Measurements from ENCODE around the gene GRM2. TPM values are rescaled to one million over a fixed set of nuclear protein-coding genes. Genes with fewer than 3 reads are reported as not detected.
"Not testable (repeated sequence)": the region's sequence is repeated elsewhere in the genome, so short reads cannot be mapped to it uniquely, and the experiment has no call there.

The GRM2 gene
- total RNA-seq, 5 donors from 2014 or later (not counting 1 experiment from before 2014, with no cell fraction given) = 1.5 to 6.9 (median 2.2) TPM

DNA sequence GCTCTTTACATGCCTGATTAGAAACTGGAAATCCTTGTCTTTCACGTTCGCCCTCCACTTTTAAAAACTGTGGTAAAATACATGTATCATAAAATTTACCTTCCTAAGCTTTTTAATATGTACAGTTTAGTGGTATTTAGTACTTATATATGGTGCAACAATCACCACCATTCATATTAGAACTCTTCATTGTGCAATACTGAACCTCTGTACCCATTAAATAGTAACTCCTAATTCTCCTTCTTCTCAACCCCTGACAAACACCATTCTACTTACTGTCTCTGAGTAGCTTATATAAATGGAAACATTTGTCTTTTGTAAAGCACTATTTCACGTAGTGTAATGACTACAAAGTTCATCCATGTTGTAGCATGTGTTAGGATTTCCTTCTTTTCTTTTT, 28.2 kb downstream of the GRM2 start:
- H3K4me3 Mint-ChIP-seq = no peak overlapping the region
- peaks cover 5 to 29% of the 10 kb centered on the region in 2 donors for H3K27me3 Mint-ChIP-seq
- DNase-seq = no peak
- no peaks in the 10 kb centered on the region for H3K9me3 Mint-ChIP-seq
- H3K27ac ChIP-seq (ENCODE audit: low read length) = no peak overlapping the region
- no peaks in the 10 kb centered on the region for H3K9me3 ChIP-seq
- H3K4me1 Mint-ChIP-seq = peaks cover 7 to 16% (median 10%) of the 10 kb centered on the region in 3 donors
- WGBS (ENCODE audit: insufficient coverage) = no CpG with 5 or more reads among the region's 3 CpGs
- H3K27ac Mint-ChIP-seq = no peak overlapping the region
- ChIA-PET POLR2A (interaction anchor here in 1 of 2 donors (0.7 kb wide), 1 partner anchor 92 kb away, joined by 3 read pairs; no protein-coding TSS in a partner anchor), CTCF (interaction anchor here in 1 of 2 donors (0.7 kb wide), 1 partner anchor 754 kb away, joined by 3 read pairs; no protein-coding TSS in a partner anchor)
- peaks cover 0 to 4% of the 10 kb centered on the region in 2 experiments for H3K4me1 ChIP-seq (ENCODE audit: control insufficient read depth in 1 of 2, extremely low read depth in 1 of 2, insufficient read depth in 2 of 2, low read length in 2 of 2)
- H3K36me3 Mint-ChIP-seq = no peaks in the 10 kb centered on the region
- H3K27me3 ChIP-seq (replicated peaks in 1 of 2; ENCODE audit: control insufficient read depth in 2 of 2, extremely low read depth in 1 of 2, insufficient read depth in 2 of 2, low read length in 1 of 2) = peaks cover 0 to 6% of the 10 kb centered on the region in 2 experiments
- H3K36me3 ChIP-seq (ENCODE audit: control insufficient read depth in 2 of 2, extremely low read depth in 1 of 2, insufficient read depth in 1 of 2, low read length in 1 of 2) = no peaks in the 10 kb centered on the region
- no peak for ATAC-seq (replicated peaks in 1 of 4)
- no peak overlapping the region for H3K4me3 ChIP-seq (ENCODE audit: control insufficient read depth in 1 of 2, extremely low read depth in 1 of 2, low read length in 1 of 2)

DNA sequence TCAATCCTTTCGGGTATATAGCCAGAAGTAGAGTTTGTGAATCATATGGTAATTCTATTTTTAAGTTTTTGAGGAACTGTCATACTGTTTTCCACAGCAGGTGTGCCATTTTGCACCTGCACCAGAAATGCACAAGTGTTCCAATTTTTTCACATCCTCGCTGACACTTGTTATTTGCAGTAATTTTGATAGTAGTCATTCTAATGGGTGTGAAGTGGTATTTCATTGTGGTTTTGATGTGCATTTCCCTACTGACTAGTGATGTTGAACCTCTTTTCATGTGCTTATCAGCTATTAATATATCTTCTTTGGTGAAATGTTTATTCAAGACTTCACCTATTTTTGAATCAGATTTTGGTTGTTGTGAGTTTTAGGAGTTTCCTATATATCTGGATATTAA, 29.1 kb downstream of the GRM2 start:
- WGBS (ENCODE audit: insufficient coverage) = no CpG with 5 or more reads among the region's 2 CpGs
- Histone ChIP-seq H3K36me3 (ENCODE audit: control insufficient read depth in 2 of 2, extremely low read depth in 1 of 2, insufficient read depth in 1 of 2, low read length in 1 of 2) (no peaks in the 10 kb centered on the region), H3K4me3 (ENCODE audit: control insufficient read depth in 1 of 2, extremely low read depth in 1 of 2, low read length in 1 of 2) (no peak overlapping the region), H3K4me1 (ENCODE audit: control insufficient read depth in 1 of 2, extremely low read depth in 1 of 2, insufficient read depth in 2 of 2, low read length in 2 of 2) (peaks cover 0 to 4% of the 10 kb centered on the region in 2 experiments), H3K9me3 (no peaks in the 10 kb centered on the region), H3K27ac (ENCODE audit: low read length) (no peak overlapping the region), H3K27me3 (replicated peaks in 1 of 2; ENCODE audit: control insufficient read depth in 2 of 2, extremely low read depth in 1 of 2, insufficient read depth in 2 of 2, low read length in 1 of 2) (peaks cover 0 to 6% of the 10 kb centered on the region in 2 experiments)
- Mint-ChIP-seq H3K9me3 (no peaks in the 10 kb centered on the region), H3K4me1 (peaks cover 7 to 16% (median 10%) of the 10 kb centered on the region in 3 donors), H3K36me3 (no peaks in the 10 kb centered on the region), H3K27ac (no peak overlapping the region), H3K4me3 (no peak overlapping the region), H3K27me3 (peaks cover 9 to 29% of the 10 kb centered on the region in 2 donors)
- ChIA-PET POLR2A (interaction anchor here in 1 of 2 donors (0.7 kb wide), 1 partner anchor 93 kb away, joined by 3 read pairs; no protein-coding TSS in a partner anchor), CTCF (no interaction called here)
- DNase-seq = no peak
- no peak for ATAC-seq (replicated peaks in 1 of 4)

DNA sequence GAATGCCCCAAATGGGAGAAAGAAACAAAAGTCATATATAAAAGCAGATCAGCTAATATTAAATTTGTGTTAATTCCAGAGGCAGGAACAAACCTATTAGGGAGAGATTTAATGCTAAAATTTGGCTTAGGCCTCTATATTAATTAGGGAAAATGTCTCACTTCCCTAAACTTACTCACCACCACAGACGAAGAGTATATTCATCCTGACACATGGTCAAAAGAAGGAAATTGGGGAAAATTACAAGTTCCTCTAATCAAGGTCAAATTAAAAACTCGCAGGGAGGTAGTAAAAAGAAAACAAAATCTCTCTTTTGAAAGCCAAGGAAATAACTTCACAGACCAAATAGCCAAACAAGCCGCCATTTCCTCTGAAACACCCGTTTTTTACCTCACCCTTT, 32.2 kb downstream of the GRM2 start:
- DNase-seq = no peak
- POLR2A ChIA-PET = no interaction called here
- H3K27me3 Mint-ChIP-seq = peaks cover 9 to 31% of the 10 kb centered on the region in 2 donors
- no peak overlapping the region for H3K4me3 ChIP-seq (ENCODE audit: control insufficient read depth in 1 of 2, extremely low read depth in 1 of 2, low read length in 1 of 2)
- no CpG with 5 or more reads among the region's 4 CpGs for WGBS (ENCODE audit: insufficient coverage)
- H3K4me1 Mint-ChIP-seq = peaks cover 7 to 15% (median 10%) of the 10 kb centered on the region in 3 donors
- H3K36me3 Mint-ChIP-seq = no peaks in the 10 kb centered on the region
- no peak overlapping the region for H3K27ac Mint-ChIP-seq
- no peaks in the 10 kb centered on the region for H3K9me3 Mint-ChIP-seq
- H3K27ac ChIP-seq (ENCODE audit: low read length) = no peak overlapping the region
- H3K9me3 ChIP-seq = no peaks in the 10 kb centered on the region
- no peaks in the 10 kb centered on the region for H3K36me3 ChIP-seq (ENCODE audit: control insufficient read depth in 2 of 2, extremely low read depth in 1 of 2, insufficient read depth in 1 of 2, low read length in 1 of 2)
- no peak for ATAC-seq (replicated peaks in 1 of 4)
- peaks cover 0 to 4% of the 10 kb centered on the region in 2 experiments for H3K4me1 ChIP-seq (ENCODE audit: control insufficient read depth in 1 of 2, extremely low read depth in 1 of 2, insufficient read depth in 2 of 2, low read length in 2 of 2)
- CTCF ChIA-PET = no interaction called here
- H3K4me3 Mint-ChIP-seq = no peak overlapping the region
- H3K27me3 ChIP-seq (replicated peaks in 1 of 2; ENCODE audit: control insufficient read depth in 2 of 2, extremely low read depth in 1 of 2, insufficient read depth in 2 of 2, low read length in 1 of 2) = peaks cover 0 to 6% of the 10 kb centered on the region in 2 experiments

DNA sequence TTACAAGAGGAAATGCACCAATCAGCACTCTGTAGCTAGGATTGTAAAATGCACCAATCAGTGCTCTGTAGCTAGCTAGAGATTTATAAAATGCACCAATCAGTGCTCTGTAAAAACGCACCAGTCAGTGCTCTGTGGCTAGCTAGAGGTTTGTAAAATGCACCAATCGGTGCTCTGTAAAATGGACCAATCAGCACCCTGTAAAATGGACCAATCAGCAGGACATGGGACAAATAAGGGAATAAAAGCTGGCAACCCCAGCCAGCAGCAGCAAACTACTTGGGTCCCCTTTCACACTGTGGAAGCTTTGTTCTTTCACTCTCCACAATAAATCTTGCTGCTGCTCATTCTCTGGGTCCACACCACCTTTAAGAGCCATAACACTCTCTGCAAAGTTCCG, 35.5 kb downstream of the GRM2 start:
- H3K9me3 ChIP-seq; H3K27ac Mint-ChIP-seq; CTCF ChIA-PET; H3K4me3 ChIP-seq (ENCODE audit: control insufficient read depth in 1 of 2, extremely low read depth in 1 of 2, low read length in 1 of 2); H3K4me3 Mint-ChIP-seq; H3K27me3 ChIP-seq (replicated peaks in 1 of 2; ENCODE audit: control insufficient read depth in 2 of 2, extremely low read depth in 1 of 2, insufficient read depth in 2 of 2, low read length in 1 of 2); H3K4me1 ChIP-seq (ENCODE audit: control insufficient read depth in 1 of 2, extremely low read depth in 1 of 2, insufficient read depth in 2 of 2, low read length in 2 of 2); H3K9me3 Mint-ChIP-seq; ATAC-seq (replicated peaks in 1 of 4); DNase-seq; H3K27ac ChIP-seq (ENCODE audit: low read length); H3K36me3 ChIP-seq (ENCODE audit: control insufficient read depth in 2 of 2, extremely low read depth in 1 of 2, insufficient read depth in 1 of 2, low read length in 1 of 2); H3K4me1 Mint-ChIP-seq; POLR2A ChIA-PET; H3K36me3 Mint-ChIP-seq: not testable (repeated sequence)
- 100% methylated on average over 3 of the region's 3 CpGs for WGBS (ENCODE audit: insufficient coverage)
- peaks cover 7 to 18% of the 10 kb centered on the region in 2 donors for H3K27me3 Mint-ChIP-seq

DNA sequence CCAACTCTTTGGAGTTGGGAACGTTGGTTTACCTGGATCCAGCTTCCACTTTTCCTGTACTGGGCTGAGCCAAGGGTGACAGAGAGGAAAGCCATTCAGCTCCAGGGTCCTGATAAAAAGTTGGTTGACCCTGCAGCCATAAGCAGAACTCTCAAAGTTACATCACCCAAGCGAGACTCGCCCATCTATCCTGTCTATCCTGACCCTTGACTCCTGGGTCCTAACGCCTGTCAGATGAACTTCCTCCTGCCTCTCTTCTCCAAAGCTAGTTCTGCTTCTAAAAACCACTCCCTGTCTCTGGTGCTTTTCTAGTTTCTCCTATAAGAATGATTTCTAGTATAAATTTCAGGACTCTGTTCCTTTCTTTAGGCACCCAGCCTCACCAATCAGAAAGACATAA, 36.1 kb downstream of the GRM2 start:
- H3K27me3 ChIP-seq (replicated peaks in 1 of 2; ENCODE audit: control insufficient read depth in 2 of 2, extremely low read depth in 1 of 2, insufficient read depth in 2 of 2, low read length in 1 of 2); H3K4me3 Mint-ChIP-seq; H3K4me1 ChIP-seq (ENCODE audit: control insufficient read depth in 1 of 2, extremely low read depth in 1 of 2, insufficient read depth in 2 of 2, low read length in 2 of 2); H3K9me3 ChIP-seq; DNase-seq; H3K4me3 ChIP-seq (ENCODE audit: control insufficient read depth in 1 of 2, extremely low read depth in 1 of 2, low read length in 1 of 2); H3K9me3 Mint-ChIP-seq; H3K4me1 Mint-ChIP-seq; H3K36me3 Mint-ChIP-seq; ATAC-seq (replicated peaks in 1 of 4); H3K27ac Mint-ChIP-seq; CTCF ChIA-PET; POLR2A ChIA-PET; H3K36me3 ChIP-seq (ENCODE audit: control insufficient read depth in 2 of 2, extremely low read depth in 1 of 2, insufficient read depth in 1 of 2, low read length in 1 of 2); H3K27ac ChIP-seq (ENCODE audit: low read length): not testable (repeated sequence)
- no CpG with 5 or more reads among the region's 4 CpGs for WGBS (ENCODE audit: insufficient coverage)
- peaks cover 3 to 12% of the 10 kb centered on the region in 2 donors for H3K27me3 Mint-ChIP-seq

DNA sequence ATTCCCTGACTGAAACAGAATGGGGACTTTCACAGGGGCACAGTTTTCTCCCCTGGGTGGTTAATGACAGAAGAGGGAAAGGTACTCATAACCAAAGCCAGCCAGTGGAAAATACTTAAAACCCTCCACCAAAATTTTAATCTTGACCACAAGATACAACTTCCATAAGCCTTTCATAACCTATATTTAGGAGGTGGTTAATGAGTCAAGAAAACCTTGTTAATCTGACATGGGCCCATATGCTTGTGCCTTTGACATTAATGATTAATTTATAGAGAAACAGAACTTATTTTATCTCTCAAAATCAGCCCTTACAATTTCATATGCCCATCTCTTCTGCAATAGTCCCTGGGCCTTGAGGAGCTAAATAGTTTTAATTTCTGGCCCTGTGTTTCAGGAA, 41.0 kb downstream of the GRM2 start:
- Mint-ChIP-seq H3K27ac (no peak overlapping the region), H3K9me3 (no peaks in the 10 kb centered on the region)

DNA sequence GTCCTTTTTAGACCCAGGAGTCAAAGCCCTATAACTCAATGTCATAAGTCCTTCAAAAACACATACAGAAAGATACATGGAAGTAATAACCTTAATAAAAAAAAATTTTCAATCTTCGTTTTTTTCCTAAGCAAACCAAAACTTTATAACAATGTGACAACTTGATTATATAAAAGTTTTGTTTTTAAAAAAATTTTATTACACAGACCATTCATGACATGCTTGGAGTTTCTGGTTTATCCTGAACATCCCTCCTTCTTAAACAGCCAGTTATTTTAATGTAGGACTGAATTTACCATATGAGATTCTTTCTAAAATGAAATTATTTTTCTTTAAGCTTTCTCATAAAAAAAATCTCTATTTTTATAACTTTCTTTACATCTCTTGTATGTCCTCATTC, 41.5 kb downstream of the GRM2 start:
- no peaks in the 10 kb centered on the region for H3K36me3 Mint-ChIP-seq
- Histone ChIP-seq H3K4me3 (ENCODE audit: control insufficient read depth in 1 of 2, extremely low read depth in 1 of 2, low read length in 1 of 2) (no peak overlapping the region), H3K27ac (ENCODE audit: low read length) (no peak overlapping the region), H3K4me1 (ENCODE audit: control insufficient read depth in 1 of 2, extremely low read depth in 1 of 2, insufficient read depth in 2 of 2, low read length in 2 of 2) (no peaks in the 10 kb centered on the region), H3K36me3 (ENCODE audit: control insufficient read depth in 2 of 2, extremely low read depth in 1 of 2, insufficient read depth in 1 of 2, low read length in 1 of 2) (no peaks in the 10 kb centered on the region), H3K9me3 (no peaks in the 10 kb centered on the region), H3K27me3 (replicated peaks in 1 of 2; ENCODE audit: control insufficient read depth in 2 of 2, extremely low read depth in 1 of 2, insufficient read depth in 2 of 2, low read length in 1 of 2) (no peaks in the 10 kb centered on the region)
- WGBS (ENCODE audit: insufficient coverage) = no CpG with 5 or more reads among the region's 1 CpG
- no peak overlapping the region for H3K4me3 Mint-ChIP-seq
- POLR2A ChIA-PET = no interaction called here
- DNase-seq = no peak
- CTCF ChIA-PET = interaction anchor here in 1 of 2 donors (0.6 kb wide), 1 partner anchor 22 kb away, joined by 3 read pairs; no protein-coding TSS in a partner anchor
- H3K27me3 Mint-ChIP-seq = no peaks in the 10 kb centered on the region
- H3K27ac Mint-ChIP-seq = no peak overlapping the region
- peaks cover 7 to 9% (median 9%) of the 10 kb centered on the region in 3 donors for H3K4me1 Mint-ChIP-seq
- no peak for ATAC-seq (replicated peaks in 1 of 4)
- H3K9me3 Mint-ChIP-seq = no peaks in the 10 kb centered on the region

More for the DNA sequence above, 41.0 kb downstream of the GRM2 start:
- DNase-seq = no peak
- Histone ChIP-seq H3K9me3 (no peaks in the 10 kb centered on the region), H3K36me3 (ENCODE audit: control insufficient read depth in 2 of 2, extremely low read depth in 1 of 2, insufficient read depth in 1 of 2, low read length in 1 of 2) (no peaks in the 10 kb centered on the region), H3K27me3 (replicated peaks in 1 of 2; ENCODE audit: control insufficient read depth in 2 of 2, extremely low read depth in 1 of 2, insufficient read depth in 2 of 2, low read length in 1 of 2) (no peaks in the 10 kb centered on the region), H3K27ac (ENCODE audit: low read length) (no peak overlapping the region), H3K4me3 (ENCODE audit: control insufficient read depth in 1 of 2, extremely low read depth in 1 of 2, low read length in 1 of 2) (no peak overlapping the region), H3K4me1 (ENCODE audit: control insufficient read depth in 1 of 2, extremely low read depth in 1 of 2, insufficient read depth in 2 of 2, low read length in 2 of 2) (no peaks in the 10 kb centered on the region)
- Mint-ChIP-seq H3K27me3 (no peaks in the 10 kb centered on the region), H3K4me3 (no peak overlapping the region), H3K4me1 (peaks cover 7 to 12% (median 9%) of the 10 kb centered on the region in 3 donors), H3K36me3 (no peaks in the 10 kb centered on the region)
- POLR2A ChIA-PET = no interaction called here
- ATAC-seq (replicated peaks in 1 of 4) = no peak
- CTCF ChIA-PET = no interaction called here

All from T-cell (primary cell).